Activated CD8-positive, alpha-beta memory T cell treated with anti-CD3 and anti-CD28 coated beads for 36 hours (primary cell): ENCODE results near the gene TSPAN9. TPM values are rescaled to one million over a fixed set of nuclear protein-coding genes. Genes with fewer than 3 reads are reported as not detected.

Source experiments
- CTCF ChIA-PET: fragments of 350-600 bp; sonication (Branson Sonifier 250); formaldehyde crosslinking; loops from one replicate; lab custom pipeline; 2021; ENCODE audit warnings: antibody characterized with exemption; lab: Charles Lee
- POLR2A ChIA-PET: fragments of 350-600 bp; sonication (Branson Sonifier 250); formaldehyde crosslinking; loops from one replicate; lab custom pipeline; 2021; ENCODE audit warnings: antibody characterized with exemption; lab: Charles Lee
- total RNA-seq, 2 experiments: library from RNA; stranded (reverse); gene quantifications; one replicate each; pipeline ENCODE4 v1.2.3, GENCODE V29; 2021

The TSPAN9 gene
- total RNA-seq, 2 experiments from 2014 or later = 0.29 to 0.40 TPM

DNA sequence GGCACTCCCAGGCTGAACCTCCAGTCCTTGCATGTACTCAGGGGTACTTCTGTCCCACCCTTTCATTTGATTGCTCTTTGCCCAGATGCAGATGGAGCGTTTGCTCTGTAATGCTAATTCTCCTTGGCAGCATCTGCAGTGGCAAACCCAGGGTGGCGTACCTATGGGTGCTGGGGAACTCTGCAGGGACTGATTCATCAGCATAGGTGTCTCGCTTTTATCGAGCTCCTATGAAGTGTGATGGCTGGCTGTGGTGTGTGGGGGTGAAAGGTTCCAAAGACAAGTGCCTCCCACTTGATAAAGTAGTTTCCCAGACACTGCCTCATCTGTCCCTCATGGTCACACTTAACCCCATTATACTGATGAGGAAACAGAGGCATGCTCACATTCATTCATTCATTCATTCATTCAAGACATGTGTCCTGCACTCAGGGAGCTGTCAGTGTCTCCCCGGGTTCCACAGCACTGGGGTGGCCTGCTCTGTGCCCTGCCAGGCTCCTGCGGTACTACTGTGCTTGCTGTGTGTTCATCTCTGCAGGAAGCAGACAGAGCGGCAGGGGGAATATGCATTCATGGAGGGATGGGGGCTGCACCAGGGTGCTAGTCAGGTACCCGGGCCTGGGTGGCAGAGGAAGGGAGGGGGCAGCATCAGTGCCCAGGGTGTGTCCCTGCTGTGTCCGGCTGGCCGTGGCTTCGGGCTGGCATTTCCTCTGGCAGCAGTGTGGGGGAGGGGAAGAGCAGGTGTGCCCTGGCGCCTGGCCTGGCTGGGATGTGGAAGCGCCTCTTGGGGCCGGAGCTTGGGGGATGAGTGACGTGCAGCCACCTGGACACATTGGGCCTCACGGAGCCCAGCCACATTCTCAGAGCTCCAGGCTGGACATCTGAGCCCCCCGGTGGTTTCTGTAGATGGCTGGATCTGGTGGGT, 110.9 kb downstream of the TSPAN9 start:
- POLR2A ChIA-PET = no interaction called here
- CTCF ChIA-PET = no interaction called here

DNA sequence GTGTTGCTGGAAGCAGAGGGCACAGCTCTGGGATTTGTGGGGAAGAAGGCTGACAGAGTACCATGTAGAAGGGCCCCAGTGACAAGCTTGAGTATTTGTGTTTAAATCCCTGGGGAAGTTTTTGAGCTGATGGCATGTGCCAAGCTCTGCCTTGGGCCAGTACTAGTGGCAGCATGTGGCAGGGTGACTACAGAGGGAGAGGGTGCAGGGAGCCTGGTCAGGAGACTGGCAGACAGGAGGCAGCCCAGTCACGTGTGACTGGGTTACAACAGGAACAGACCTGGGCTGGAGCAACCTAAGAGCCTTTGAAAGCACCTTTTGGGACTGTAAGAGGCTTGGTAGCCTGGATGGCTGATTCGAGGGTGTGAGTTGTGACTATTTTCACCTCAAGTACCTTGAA, 112.1 kb downstream of the TSPAN9 start:
- CTCF ChIA-PET = no interaction called here
- POLR2A ChIA-PET = no interaction called here

DNA sequence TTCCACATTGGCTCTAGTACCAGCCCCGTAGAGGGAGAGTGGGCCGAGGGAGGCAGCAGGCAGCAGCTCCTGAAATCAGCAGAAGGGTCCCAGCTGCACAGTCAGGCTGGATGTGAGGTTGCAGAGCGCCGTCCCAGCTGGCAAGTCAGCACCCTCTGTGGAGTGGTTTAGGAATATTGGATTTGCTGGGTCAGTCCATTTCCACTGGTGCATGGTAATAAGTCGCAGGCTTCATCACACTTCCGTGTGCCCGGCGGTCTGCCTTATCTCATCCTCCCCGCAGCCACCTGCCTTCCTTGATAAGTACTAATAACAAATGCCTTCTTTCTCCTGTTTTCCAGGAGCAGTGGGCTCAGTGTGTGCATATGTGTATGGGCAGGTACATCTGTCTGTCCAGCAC, 112.9 kb downstream of the TSPAN9 start:
- CTCF ChIA-PET = no interaction called here
- POLR2A ChIA-PET = no interaction called here

DNA sequence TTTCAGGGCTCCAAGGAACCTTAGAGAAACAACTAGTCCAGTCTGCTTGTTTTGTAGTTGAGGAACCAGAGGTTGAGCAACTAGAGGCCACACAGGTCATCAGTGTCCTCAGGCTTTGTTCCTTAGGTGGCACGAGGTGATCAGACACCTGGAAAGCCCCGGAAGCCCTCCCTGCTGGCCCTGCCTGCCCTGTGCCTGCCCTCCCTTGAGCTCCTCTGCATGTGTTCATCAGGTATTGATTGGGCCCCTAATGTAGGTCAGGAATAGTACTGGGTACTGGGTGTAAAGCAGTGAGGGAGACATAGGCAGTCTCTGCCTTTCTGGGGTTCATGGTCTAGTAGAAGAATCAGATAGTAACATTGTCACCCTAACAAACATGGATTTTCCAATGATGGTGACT, 114.3 kb downstream of the TSPAN9 start:
- ChIA-PET POLR2A (no interaction called here), CTCF (no interaction called here)

DNA sequence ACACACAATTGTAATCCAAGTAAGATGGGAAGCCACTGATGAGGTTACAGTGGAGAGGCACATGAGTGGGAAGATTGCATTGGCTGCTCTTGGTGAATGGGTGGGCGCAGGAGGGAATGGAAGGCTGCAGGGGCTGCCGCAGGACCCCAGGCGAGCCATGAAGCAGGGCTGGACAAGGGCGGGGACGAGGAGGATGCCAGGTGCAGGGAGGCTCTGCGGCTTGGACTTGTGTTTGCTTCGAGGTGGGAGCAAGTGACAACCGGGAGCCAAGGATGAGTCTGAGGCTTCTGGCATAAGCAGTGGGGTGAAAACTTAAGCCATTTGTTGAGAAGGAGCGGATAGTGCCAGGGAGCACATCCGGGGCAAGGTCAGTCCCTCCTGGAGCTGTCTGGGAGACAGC, 115.0 kb downstream of the TSPAN9 start:
- POLR2A ChIA-PET = no interaction called here
- CTCF ChIA-PET = no interaction called here

DNA sequence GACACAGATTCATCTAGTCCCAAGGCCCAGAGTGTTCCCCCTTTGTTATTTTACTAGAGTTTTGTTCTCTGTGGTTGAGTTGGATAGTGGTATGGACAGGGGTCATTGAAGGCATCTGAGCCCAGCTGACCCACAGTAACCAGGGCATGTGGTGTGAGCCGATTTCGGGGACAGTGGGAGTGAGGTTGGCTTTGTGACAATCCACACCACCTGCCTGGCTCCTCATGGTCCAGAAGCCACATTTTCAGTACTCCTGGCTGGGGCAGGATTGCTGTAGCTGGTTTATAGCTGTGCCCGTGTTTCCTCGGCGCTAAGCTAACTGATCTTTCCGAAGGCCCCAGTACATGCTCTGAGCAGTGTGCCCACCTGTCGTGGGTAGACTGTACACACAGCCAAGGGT, 116.0 kb downstream of the TSPAN9 start:
- CTCF ChIA-PET = no interaction called here
- POLR2A ChIA-PET = no interaction called here

DNA sequence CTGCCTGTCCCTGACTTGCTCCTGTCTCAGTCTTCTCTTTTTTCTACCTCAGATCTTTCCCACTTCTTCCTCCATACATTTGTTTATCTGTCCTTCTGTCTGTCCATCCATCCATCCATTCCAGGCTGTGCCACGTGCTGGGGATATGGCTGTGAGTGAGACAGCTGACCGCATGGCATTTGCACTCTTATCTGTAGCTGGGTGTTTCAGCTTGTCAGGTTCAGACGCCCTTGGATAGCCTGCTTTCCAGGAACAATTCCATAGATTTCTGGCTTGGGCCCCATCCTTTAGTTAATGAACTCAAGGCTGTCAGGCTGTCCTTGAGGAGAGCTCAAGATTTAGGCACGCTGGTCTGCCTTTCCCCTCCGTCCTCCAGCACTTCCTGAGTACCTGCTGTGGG, 116.6 kb downstream of the TSPAN9 start:
- POLR2A ChIA-PET = no interaction called here

DNA sequence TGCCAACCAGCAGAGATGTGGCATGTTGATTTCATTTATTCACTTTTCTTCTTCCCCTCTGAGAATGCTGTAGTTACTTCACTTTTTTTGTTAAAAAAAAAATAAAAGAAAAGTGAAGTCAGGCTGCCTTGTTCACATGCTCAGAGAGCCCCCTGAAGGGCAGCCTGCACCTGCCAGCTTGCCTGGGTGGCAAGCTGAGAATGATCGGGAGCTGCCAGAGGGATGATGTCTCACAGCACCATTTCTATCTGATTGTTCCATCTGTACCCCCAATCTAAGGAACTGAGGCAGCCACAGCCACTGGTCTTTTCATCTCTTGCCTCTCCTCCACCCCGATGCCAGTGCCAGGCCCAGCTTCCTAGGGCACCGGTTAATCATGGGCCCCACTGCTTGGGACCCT, 118.2 kb downstream of the TSPAN9 start:
- ChIA-PET POLR2A (no interaction called here), CTCF (no interaction called here)

More for the DNA sequence above, 116.6 kb downstream of the TSPAN9 start:
- CTCF ChIA-PET = no interaction called here

DNA sequence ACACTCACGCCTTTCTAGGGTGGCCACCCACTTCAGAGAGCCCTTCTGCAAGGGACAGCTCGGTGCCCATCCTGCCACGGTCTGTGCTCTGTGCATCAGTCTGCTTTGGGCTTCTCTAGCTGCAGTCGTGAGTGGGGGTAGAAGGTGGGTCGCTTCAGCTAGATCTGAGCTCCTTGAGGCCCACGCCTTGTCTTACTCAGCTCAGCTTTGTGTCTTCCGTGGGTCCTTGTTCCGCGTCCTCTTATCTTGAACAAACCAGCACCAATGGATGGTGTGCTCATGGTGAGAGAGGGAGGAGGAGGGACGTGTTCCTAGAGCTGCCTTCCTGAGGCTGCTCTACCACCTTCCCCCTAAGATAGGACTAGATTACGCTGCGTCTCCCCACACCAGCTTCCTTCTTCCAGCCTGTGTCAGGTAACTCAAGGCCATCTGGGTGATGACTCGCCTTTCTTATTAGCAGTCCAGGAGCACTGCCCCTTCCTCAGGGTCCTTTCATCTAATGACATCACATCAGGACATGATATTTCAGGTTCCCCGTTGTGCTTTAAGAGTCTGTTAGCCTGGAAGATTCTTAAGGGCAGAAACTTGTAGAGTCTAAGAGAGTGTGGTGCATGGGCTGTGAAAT, 118.8 kb downstream of the TSPAN9 start:
- CTCF ChIA-PET = no interaction called here
- POLR2A ChIA-PET = no interaction called here

DNA sequence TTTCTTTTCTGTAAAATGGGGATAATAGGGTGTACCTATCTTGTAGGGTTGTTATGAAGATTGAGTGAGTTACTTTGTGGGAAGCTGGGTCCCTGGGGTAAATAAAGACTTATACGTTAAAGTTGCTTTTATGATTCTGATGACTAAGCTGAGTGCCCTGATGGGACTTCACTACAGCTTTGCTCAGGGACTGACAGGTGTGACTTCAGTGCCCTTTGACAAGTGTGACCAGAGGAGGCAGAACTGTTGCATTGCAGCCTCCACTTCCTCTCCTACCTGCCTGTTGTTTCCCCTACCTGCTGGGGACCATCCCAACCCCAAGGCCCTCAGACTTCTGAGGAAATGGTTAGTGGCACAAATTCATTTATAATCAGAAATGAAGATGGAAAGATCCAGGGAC, 119.3 kb downstream of the TSPAN9 start:
- ChIA-PET CTCF (no interaction called here), POLR2A (no interaction called here)

DNA sequence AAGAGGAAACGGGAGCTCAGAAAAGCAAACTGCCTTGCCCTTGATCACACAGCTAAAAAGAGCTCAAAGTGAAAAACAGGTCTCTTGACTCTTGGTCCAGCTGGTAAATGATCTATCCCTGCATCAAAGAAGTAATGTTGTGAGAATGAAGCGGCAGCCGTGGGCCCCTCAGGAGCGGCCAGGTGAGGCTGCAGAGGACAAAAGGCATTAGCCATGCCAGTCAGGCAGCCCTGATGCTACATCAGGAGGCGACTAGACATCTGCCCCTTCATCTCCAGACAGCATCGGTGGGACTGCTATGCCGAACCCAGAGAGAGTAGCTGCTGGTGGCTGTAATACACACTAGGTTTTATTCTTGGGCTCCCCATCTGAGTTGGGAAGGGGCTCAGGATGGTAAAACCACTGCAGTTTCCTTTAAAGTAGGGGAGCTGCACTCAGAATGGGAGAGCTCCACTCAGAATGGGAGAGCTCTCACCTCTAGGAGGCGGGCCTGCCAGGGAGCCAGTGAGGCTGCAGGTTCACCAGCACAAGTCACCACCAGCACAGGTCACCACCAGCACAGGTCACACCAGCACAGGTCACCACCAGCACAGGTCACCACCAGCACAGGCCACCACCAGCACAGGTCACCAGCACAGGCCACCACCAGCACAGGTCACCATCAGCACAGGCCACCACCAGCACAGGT, 120.1 kb downstream of the TSPAN9 start:
- POLR2A ChIA-PET = no interaction called here
- CTCF ChIA-PET = no interaction called here

DNA sequence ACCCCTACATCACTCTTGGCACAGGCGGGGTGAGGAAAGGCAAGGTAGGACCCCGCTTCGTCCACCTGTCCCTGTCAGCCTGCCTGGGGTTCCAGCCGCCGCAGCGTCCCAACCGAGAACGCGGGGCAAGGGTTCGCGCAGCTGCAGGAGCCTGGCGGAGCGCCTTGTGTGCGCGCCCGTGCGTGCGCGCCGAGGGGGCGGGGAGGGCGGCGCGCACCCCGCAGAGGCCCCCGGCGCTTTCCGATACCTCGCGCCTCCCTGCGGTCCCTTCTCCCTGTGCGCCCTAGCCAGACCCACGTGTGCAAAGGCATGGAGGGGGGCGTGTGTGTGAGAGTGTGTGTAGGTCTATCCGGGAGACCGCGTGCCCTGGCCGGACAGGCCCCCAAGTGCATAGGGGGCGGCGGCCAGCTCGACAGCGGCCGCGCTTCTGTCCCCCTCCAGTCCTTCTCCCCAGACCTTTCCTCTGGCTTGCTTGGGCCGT, 122.4 kb downstream of the TSPAN9 start:
- POLR2A ChIA-PET = no interaction called here

DNA sequence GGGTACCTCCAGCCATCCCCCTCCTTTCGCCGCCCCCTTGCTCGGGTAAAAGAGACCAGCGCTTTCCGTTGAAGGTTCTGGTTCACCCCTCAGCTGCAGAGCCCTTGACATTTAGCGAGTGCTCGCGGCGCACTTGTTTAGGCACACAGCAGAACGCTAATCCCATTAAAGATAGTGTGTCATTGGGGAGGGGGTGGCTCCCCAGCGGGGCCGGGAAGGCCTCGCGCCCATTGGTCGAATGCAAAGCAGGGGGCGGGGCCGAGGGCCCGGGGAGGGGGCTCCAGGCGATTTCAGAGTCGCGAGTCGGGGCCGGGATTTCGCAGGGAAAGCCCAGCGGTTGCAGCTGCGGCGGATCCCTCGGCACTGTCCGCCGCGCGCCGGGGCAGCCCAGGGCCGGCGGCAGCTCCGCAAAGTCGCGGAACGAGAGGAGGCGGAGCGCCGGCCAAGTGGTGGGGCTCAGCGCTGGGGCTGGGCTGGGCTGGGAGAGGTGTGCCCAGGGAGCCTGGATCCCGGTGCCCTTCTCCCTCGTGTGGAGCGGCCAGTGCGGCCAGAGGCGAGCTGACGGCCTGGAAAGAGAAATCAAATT, 122.9 kb downstream of the TSPAN9 start:
- ChIA-PET POLR2A (no interaction called here), CTCF (interaction anchor here (0.6 kb wide), 1 partner anchor 101 kb away, joined by 8 read pairs; no protein-coding TSS in a partner anchor)

More for the DNA sequence above, 122.4 kb downstream of the TSPAN9 start:
- CTCF ChIA-PET = interaction anchor here (0.6 kb wide), 1 partner anchor 102 kb away, joined by 8 read pairs; no protein-coding TSS in a partner anchor

DNA sequence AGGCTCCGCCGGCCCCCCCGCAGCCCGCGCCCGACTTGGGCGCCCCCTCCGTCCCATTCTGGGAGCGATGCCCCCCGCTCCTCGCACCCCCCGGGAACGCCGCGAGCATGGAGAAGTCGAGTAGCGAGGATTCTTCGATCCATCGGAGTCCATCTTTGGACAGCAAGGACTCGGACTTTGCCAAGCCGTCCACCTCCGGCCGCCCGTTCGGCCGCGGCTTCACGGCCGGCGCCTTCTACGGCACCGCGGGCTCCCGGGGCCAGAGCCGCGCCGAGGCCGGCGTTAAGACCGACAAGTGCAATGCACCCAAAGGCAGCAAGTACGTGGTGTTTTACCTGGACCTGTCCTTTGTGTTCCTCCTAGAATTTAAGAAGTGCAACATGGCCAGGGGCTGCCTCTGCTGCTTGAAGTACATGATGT, 123.6 kb downstream of the TSPAN9 start:
- ChIA-PET CTCF (no interaction called here), POLR2A (no interaction called here)

DNA sequence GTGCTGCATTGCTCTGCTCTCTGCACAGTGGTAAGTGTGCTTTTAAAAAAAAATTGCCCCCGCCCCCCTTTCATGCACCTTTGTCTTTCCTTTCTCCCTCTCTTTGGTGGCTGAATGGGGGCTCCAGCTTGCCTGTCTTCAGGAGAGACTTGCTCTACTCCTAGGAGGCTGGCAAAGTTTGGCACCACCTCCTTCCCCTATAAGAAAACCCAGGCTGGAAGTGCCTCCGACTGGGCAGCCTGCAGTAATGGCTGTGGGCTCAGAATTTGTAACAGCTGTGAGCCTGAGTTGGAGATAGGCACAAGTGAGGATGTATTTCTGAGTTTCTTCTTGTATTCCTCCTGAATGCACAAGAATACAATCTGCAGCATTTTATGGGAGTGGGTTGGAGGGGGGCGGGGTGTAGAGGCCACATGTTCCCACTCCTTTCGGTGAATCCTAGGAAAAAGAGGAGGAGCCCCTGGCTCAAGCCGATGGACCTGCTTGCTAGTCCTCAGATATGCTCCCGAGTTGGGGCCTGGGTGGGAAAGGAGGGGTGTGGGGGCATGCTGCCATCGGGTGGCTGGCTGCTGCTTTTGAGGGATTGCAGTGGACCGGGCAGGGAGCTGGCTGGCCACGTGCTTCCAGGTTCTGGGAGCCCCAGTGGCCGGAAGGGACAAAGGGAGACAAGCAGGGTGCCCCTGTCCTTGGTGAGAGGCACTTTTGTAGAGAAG, 124.3 kb downstream of the TSPAN9 start:
- ChIA-PET CTCF (interaction anchor here (0.5 to 1.8 kb wide), 5 partner anchors 9 to 74 kb away, joined by 4 to 8 read pairs (median 5); no protein-coding TSS in a partner anchor), POLR2A (no interaction called here)

DNA sequence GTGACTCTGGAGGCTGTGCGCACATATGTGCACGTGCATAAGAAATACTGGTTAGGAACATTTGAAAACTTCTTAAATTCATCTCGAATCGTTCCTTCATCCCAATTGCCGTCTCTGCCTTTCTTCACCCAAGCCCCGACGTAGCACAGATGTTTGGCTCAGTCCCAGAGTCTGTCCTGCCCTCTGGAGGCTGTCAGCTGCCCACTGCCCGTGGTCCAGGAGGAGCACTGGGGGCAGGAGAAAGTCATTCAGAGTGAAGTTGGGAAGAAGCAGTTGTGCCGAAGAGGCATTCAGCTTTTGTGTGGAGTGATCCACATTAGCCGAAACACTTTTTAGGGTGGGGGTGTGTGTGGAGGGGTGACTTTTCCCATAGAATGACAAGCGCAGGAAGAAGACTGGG, 124.9 kb downstream of the TSPAN9 start:
- POLR2A ChIA-PET = no interaction called here
- CTCF ChIA-PET = interaction anchor here (0.5 to 1.8 kb wide), 6 partner anchors 8 to 73 kb away, joined by 3 to 8 read pairs (median 4); no protein-coding TSS in a partner anchor

DNA sequence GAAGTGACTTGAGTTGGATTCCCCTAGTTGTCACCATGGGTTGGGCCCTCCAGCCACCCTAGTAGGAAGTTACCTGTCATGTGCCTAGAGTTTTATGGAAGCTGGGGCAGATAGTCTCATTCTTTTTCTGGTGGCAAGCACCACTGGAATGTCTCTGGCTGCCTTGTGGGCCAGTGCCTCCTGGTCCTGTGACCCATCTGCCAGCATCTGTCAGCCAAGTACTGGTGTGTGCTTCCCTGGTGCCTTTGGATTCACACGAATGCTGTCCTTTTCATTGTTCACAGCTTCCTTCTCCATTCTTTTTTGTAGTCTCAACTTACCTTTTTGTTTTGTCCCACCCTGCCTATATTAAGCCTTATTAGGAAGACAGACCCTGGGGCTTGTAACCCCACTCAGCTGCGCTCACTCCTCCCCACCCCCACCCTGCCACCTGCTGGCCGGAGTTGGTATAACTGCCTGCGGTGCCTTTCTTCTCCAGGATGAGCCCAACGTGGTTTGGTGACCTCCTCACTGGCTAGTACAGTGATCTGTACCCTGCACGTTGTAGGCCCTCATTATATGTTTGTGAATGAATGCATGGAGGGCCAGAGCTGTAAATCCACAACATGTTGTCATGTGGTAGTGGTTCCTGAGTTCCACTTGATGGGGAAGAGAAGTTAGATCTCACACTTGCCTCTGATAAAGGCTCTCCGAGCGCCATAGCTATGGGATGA, 125.7 kb downstream of the TSPAN9 start:
- POLR2A ChIA-PET = no interaction called here

DNA sequence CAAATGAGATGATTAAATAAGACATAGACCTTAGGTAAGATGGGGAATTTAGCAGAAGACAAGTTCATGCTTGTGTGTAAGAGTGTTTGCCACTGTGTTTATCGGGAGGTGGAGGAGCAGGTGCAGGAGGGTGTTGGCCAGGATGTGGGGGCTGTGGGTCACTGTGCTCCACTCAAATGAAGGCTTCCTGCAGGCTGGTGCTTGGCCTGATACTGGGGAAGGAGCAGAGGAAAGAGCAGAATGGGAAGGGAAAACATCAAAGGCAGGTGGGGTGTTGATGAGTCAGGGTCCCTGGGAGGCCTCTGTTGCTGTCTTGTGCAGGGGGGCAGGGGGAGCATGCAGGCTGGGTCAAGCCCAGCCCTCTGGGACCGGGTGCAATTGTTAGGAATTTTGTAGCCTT, 126.5 kb downstream of the TSPAN9 start:
- POLR2A ChIA-PET = no interaction called here
- CTCF ChIA-PET = interaction anchor here (0.7 to 1.4 kb wide), 4 partner anchors 47 to 128 kb away, joined by 3 to 8 read pairs (median 4); no protein-coding TSS in a partner anchor

More for the DNA sequence above, 125.7 kb downstream of the TSPAN9 start:
- CTCF ChIA-PET = interaction anchor here (0.7 to 1.8 kb wide), 7 partner anchors 11 to 127 kb away, joined by 3 to 8 read pairs (median 4); no protein-coding TSS in a partner anchor
